HepG2 (cell line): ENCODE data around the gene RAB30. TPM values are rescaled to one million over a fixed set of nuclear protein-coding genes. Genes with fewer than 3 reads are reported as not detected.

Experiments
- ATAC-seq: fragments of 200-7000 bp; cut with Tn5 transposase; 3 replicates; pipeline ENCODE4 v1.9.1; 2020; ENCODE audit warnings: mild to moderate bottlenecking, moderate library complexity
- BruUV-seq: library from RNA; stranded (reverse); fragments of 400-500 nt; replicated peaks from 2 replicates; lab custom pipeline; 2021; lab: Mats Ljungman, UMichigan
- CTCF ChIA-PET: fragments of 300-600 bp; formaldehyde crosslinking; extraction: SDS; loops from one replicate; lab custom pipeline; 2021; ENCODE audit warnings: low total read pairs, inconsistent platforms, low intra/inter-chr PET ratio; lab: Yijun Ruan, JAX
- POLR2A ChIA-PET: fragments of 350-600 bp; sonication (Branson Sonifier 250); formaldehyde crosslinking; loops from one replicate; lab custom pipeline; 2020; ENCODE audit warnings: antibody characterized with exemption, inconsistent platforms; lab: Yijun Ruan, JAX
- DNase-seq: peaks from one replicate; pipeline ENCODE4 v3.0.0-alpha.2; 2015; ENCODE audit warnings: low spot score
- FAIRE-seq: peaks from 3 replicates; lab custom pipeline; 2011; peaks lifted over from hg19 to GRCh38; lab: Jason Lieb, UNC
- H2AFZ ChIP-seq: one replicate; pipeline ENCODE4 v1.6.1; 2011; ENCODE audit warnings: low read length, inconsistent platforms
- H3K27ac ChIP-seq: fragments of 300-600 bp; 3 replicates; pipeline ENCODE4 v1.8.0; 2011; ENCODE audit warnings: mixed run types, mild to moderate bottlenecking, mixed read lengths, low read length, inconsistent platforms; ENCODE audit not compliant: insufficient read depth; ENCODE audit errors: extremely low read length
- H3K27me3 ChIP-seq, 2 experiments: fragments of 200-600 bp in 1 of 2; 2 replicates in 1 of 2; 3 replicates in 1 of 2; pipeline versions ENCODE4 v1.6.0 to v1.8.0; 2011; ENCODE audit warnings: low read length in 2 of 2, mild to moderate bottlenecking in 2 of 2, moderate library complexity in 2 of 2, inconsistent platforms in 1 of 2; ENCODE audit not compliant: insufficient read depth in 2 of 2, control insufficient read depth in 1 of 2
- H3K36me3 ChIP-seq, 2 experiments: fragments of 200-600 bp in 1 of 2; replicated peaks in 1 of 2; 2 replicates in 1 of 2; 3 replicates in 1 of 2; pipeline versions ENCODE4 v1.5.1 to v1.8.0; 2011; ENCODE audit warnings: low read length in 2 of 2, inconsistent platforms in 1 of 2; ENCODE audit not compliant: insufficient read depth in 2 of 2, control insufficient read depth in 1 of 2
- H3K4me1 ChIP-seq: 2 replicates; pipeline ENCODE4 v1.5.1; 2012; ENCODE audit warnings: low read length, inconsistent platforms; ENCODE audit not compliant: insufficient read depth
- H3K4me2 ChIP-seq: 2 replicates; pipeline ENCODE4 v1.6.0; 2011; ENCODE audit warnings: low read depth, low read length, inconsistent platforms
- H3K4me3 ChIP-seq, 3 experiments: fragments of 200-600 bp in 1 of 3; sonication (generic), shearing (Covaris generic) in 1 of 3; replicated peaks in 1 of 3; 2 replicates each; pipeline ENCODE4 v1.5.1; 2011 to 2016; ENCODE audit warnings: low read length in 3 of 3, inconsistent platforms in 2 of 3, low read depth in 2 of 3, mild to moderate bottlenecking in 2 of 3, control low read depth in 1 of 3, mixed read lengths in 1 of 3; ENCODE audit not compliant: insufficient read depth in 1 of 3
- H3K79me2 ChIP-seq: one replicate; pipeline ENCODE4 v1.6.1; 2011; ENCODE audit warnings: low read length, inconsistent platforms; ENCODE audit not compliant: insufficient read depth
- H3K9ac ChIP-seq: 2 replicates; pipeline ENCODE4 v1.6.0; 2011; ENCODE audit warnings: mild to moderate bottlenecking, low read depth, low read length, inconsistent platforms; ENCODE audit not compliant: insufficient read depth
- H3K9me3 ChIP-seq: 2 replicates; pipeline ENCODE4 v1.5.1; 2012; ENCODE audit warnings: mild to moderate bottlenecking, low read length
- H4K20me1 ChIP-seq: 2 replicates; pipeline ENCODE4 v1.6.0; 2011; ENCODE audit warnings: inconsistent platforms, mild to moderate bottlenecking, low read length, moderate library complexity; ENCODE audit not compliant: insufficient read depth
- ATAD3A ChIP-seq: sonication (generic); formaldehyde crosslinking; IDR thresholded peaks from 2 replicates; pipeline ENCODE4 v1.4.0; 2020; ENCODE audit warnings: missing genetic modification reagents
- ATRX ChIP-seq: sonication (generic); formaldehyde crosslinking; IDR thresholded peaks from 2 replicates; pipeline ENCODE4 v1.4.0; 2020; ENCODE audit warnings: missing genetic modification reagents, borderline replicate concordance
- CAMTA2 ChIP-seq: sonication (generic); formaldehyde crosslinking; IDR thresholded peaks from 2 replicates; pipeline ENCODE4 v1.4.0; 2020; ENCODE audit warnings: mild to moderate bottlenecking, missing genetic modification reagents, borderline replicate concordance
- NFATC3 ChIP-seq: sonication (generic); formaldehyde crosslinking; IDR thresholded peaks from 2 replicates; pipeline ENCODE4 v1.5.1; 2020; ENCODE audit warnings: mild to moderate bottlenecking, missing genetic modification reagents
- RARG ChIP-seq: sonication (generic); formaldehyde crosslinking; IDR thresholded peaks from 2 replicates; pipeline ENCODE4 v1.4.0; 2020; ENCODE audit warnings: low read depth, mild to moderate bottlenecking, missing genetic modification reagents
- STAG1 ChIP-seq: sonication (generic); formaldehyde crosslinking; IDR thresholded peaks from 2 replicates; pipeline ENCODE4 v1.4.0; 2020; ENCODE audit warnings: missing genetic modification reagents
- ZBTB20 ChIP-seq: sonication (generic); formaldehyde crosslinking; IDR thresholded peaks from 2 replicates; pipeline ENCODE4 v1.8.1; 2023; ENCODE audit warnings: missing genetic modification reagents, low read depth, mild to moderate bottlenecking, borderline replicate concordance
- ZFP41 ChIP-seq: sonication (generic); formaldehyde crosslinking; IDR thresholded peaks from 2 replicates; pipeline ENCODE4 v1.4.0; 2020; ENCODE audit warnings: mild to moderate bottlenecking, missing genetic modification reagents, borderline replicate concordance
- ZNF142 ChIP-seq: sonication (generic); formaldehyde crosslinking; IDR thresholded peaks from 2 replicates; pipeline ENCODE4 v1.4.0; 2020; ENCODE audit warnings: missing genetic modification reagents
- ZNF333 ChIP-seq: sonication (generic); formaldehyde crosslinking; IDR thresholded peaks from 2 replicates; pipeline ENCODE4 v1.4.0; 2020; ENCODE audit warnings: mild to moderate bottlenecking, missing genetic modification reagents, borderline replicate concordance
- ZNF367 ChIP-seq: sonication (generic); formaldehyde crosslinking; IDR thresholded peaks from 2 replicates; pipeline ENCODE4 v1.4.0; 2020; ENCODE audit warnings: missing genetic modification reagents, borderline replicate concordance
- ZNF773 ChIP-seq: sonication (generic); formaldehyde crosslinking; IDR thresholded peaks from 2 replicates; pipeline ENCODE4 v1.4.0; 2020; ENCODE audit warnings: missing genetic modification reagents, borderline replicate concordance
- ZNF879 ChIP-seq: sonication (generic); formaldehyde crosslinking; IDR thresholded peaks from 2 replicates; pipeline ENCODE4 v1.8.1; 2023; ENCODE audit warnings: missing genetic modification reagents
- WGBS: methylation state at CpG from one replicate; pipeline ENCODE4 v1.1.6; 2017; ENCODE audit warnings: low lambda C conversion rate; 5-methylcytosine and 5-hydroxymethylcytosine counted together
- in situ Hi-C: cut with HindIII; loops from 2 replicates; pipeline ENCODE4 v1.10.0; 2017; ENCODE audit warnings: low pct_unique_long_range_greater_than_20kb; ENCODE audit not compliant: extremely low pct_ligation_motif_present
- intact Hi-C: fragments of 100-400 bp; cut with micrococcal nuclease; formaldehyde crosslinking; loops from one replicate; pipeline ENCODE4 v1.10.0; 2022; ENCODE audit not compliant: unreplicated experiment
- polyA plus RNA-seq, 8 experiments: library from polyadenylated mRNA; depleted of rRNA in 3 of 8; stranded (reverse) in 7 of 8; unstranded in 1 of 8; fragments of >200 nt; fragmentation: Illumina TruSeq in 4 of 8; extraction: Trizol in 4 of 8; gene quantifications; 2 replicates each; pipeline versions ENCODE4 v1.2.1 to v1.2.3, GENCODE V29; 2011 to 2016; ENCODE audit warnings: low read depth in 4 of 8, missing spikeins in 1 of 8, mixed read lengths in 1 of 8; ENCODE audit not compliant: insufficient read depth in 1 of 8
- total RNA-seq, 5 experiments: library from RNA; depleted of rRNA; stranded (reverse); fragments of >200 nt; fragmentation: Illumina TruSeq; extraction: Trizol; gene quantifications; 2 replicates each; pipeline ENCODE4 v1.2.3, GENCODE V29; 2016; ENCODE audit warnings: low read depth in 1 of 5
- TF ChIP-seq, protein P1 (sequence below): sonication (generic); formaldehyde crosslinking; IDR thresholded peaks from 2 replicates; pipeline ENCODE4 v1.5.1; 2020; ENCODE audit warnings: mild to moderate bottlenecking, missing genetic modification reagents, moderate library complexity

Gene RAB30
- total and polyA plus RNA-seq, 2 of the 13 experiments (the other 11 are each of a cell fraction or from before 2014, with no cell fraction given), result 3.7 to 5.0 TPM

DNA sequence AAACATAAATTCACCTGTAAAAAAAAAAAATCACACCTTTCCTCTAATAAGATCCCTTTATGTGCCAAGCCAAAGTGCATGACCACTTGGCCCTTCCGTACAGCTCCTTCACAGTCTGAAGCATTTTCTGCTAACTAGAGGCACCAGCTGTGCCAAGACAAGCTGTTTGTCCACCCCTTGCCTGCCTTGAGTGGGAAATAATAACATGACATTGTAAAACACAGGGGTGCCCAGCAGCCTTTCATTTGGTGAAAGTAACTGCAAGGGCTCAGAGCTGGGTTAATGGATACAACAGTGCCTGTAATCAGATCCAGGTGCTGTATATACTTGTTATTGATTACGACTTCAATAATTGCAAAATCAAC is 110.9 kb downstream of the RAB30 start:
- 77% methylated on average over 2 of the region's 2 CpGs for WGBS
- Histone ChIP-seq H3K27me3 (no peaks in the 10 kb centered on the region), H3K27ac (no peak overlapping the region), H3K4me2 (no peak overlapping the region), H3K4me3 (no peak overlapping the region), H3K4me1 (peaks cover 10% of the 10 kb centered on the region), H2AFZ (no peak overlapping the region), H3K79me2 (no peaks in the 10 kb centered on the region), H3K9ac (no peak overlapping the region), H4K20me1 (no peaks in the 10 kb centered on the region), H3K9me3 (no peaks in the 10 kb centered on the region), H3K36me3 (no peaks in the 10 kb centered on the region)
- DNase-seq (no peak), FAIRE-seq (no peak), ATAC-seq (no peak)
- intact Hi-C loops (no loop called here), in situ Hi-C loops (no loop called here)
- POLR2A ChIA-PET, result interaction anchor here (1.4 kb wide), 1 partner anchor 47 kb away, joined by 4 read pairs; no protein-coding TSS in a partner anchor
- BruUV-seq, result no TSS peak
- CTCF ChIA-PET, result no interaction called here
- TF ChIP-seq, protein P1, sequence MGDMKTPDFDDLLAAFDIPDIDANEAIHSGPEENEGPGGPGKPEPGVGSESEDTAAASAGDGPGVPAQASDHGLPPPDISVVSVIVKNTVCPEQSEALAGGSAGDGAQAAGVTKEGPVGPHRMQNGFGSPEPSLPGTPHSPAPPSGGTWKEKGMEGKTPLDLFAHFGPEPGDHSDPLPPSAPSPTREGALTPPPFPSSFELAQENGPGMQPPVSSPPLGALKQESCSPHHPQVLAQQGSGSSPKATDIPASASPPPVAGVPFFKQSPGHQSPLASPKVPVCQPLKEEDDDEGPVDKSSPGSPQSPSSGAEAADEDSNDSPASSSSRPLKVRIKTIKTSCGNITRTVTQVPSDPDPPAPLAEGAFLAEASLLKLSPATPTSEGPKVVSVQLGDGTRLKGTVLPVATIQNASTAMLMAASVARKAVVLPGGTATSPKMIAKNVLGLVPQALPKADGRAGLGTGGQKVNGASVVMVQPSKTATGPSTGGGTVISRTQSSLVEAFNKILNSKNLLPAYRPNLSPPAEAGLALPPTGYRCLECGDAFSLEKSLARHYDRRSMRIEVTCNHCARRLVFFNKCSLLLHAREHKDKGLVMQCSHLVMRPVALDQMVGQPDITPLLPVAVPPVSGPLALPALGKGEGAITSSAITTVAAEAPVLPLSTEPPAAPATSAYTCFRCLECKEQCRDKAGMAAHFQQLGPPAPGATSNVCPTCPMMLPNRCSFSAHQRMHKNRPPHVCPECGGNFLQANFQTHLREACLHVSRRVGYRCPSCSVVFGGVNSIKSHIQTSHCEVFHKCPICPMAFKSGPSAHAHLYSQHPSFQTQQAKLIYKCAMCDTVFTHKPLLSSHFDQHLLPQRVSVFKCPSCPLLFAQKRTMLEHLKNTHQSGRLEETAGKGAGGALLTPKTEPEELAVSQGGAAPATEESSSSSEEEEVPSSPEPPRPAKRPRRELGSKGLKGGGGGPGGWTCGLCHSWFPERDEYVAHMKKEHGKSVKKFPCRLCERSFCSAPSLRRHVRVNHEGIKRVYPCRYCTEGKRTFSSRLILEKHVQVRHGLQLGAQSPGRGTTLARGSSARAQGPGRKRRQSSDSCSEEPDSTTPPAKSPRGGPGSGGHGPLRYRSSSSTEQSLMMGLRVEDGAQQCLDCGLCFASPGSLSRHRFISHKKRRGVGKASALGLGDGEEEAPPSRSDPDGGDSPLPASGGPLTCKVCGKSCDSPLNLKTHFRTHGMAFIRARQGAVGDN (CRISPR knock-in tag), result no peak
- TF ChIP-seq ATAD3A (CRISPR knock-in tag), result no peak
- no peak for TF ChIP-seq ZNF142 (CRISPR knock-in tag)
- TF ChIP-seq ZNF367, result no peak
- TF ChIP-seq ZBTB20 (CRISPR knock-in tag), result no peak
- TF ChIP-seq ZFP41, result no peak
- no peak for TF ChIP-seq RARG
- TF ChIP-seq CAMTA2 (CRISPR knock-in tag), result no peak
- no peak for TF ChIP-seq NFATC3 (CRISPR knock-in tag)
- no peak for TF ChIP-seq ATRX (CRISPR knock-in tag)
- no peak for TF ChIP-seq ZNF879 (CRISPR knock-in tag)
- no peak for TF ChIP-seq ZNF333 (CRISPR knock-in tag)
- no peak for TF ChIP-seq STAG1
- no peak for TF ChIP-seq ZNF773 (CRISPR knock-in tag)
